Liver (tissue), 3 donors: ENCODE measurements around the gene MMP28.

Source experiments
- FOXA1 ChIP-seq: IDR thresholded peaks from 2 replicates; pipeline ENCODE4 v1.6.1; 2016; ENCODE audit warnings: antibody characterized with exemption
- GABPA ChIP-seq, 2 donors: IDR thresholded peaks in 1 of 2; conservative IDR thresholded peaks in 1 of 2; 2 replicates each; pipeline ENCODE4 v1.6.1; 2016; ENCODE audit warnings: antibody characterized with exemption in 2 of 2, mild to moderate bottlenecking in 1 of 2, moderate library complexity in 1 of 2
- RXRA ChIP-seq, 2 donors: IDR thresholded peaks; 2 replicates each; pipeline ENCODE4 v1.6.1; 2017 to 2018; ENCODE audit warnings: antibody characterized with exemption in 2 of 2, mild to moderate bottlenecking in 1 of 2
- SP1 ChIP-seq: IDR thresholded peaks from 2 replicates; pipeline ENCODE4 v1.6.1; 2018; ENCODE audit warnings: antibody characterized with exemption, mild to moderate bottlenecking
- TAF1 ChIP-seq: conservative IDR thresholded peaks from 2 replicates; pipeline ENCODE4 v1.6.1; 2016; ENCODE audit warnings: antibody characterized with exemption, mild to moderate bottlenecking
- YY1 ChIP-seq: IDR thresholded peaks from 2 replicates; pipeline ENCODE4 v1.6.1; 2016; ENCODE audit warnings: antibody characterized with exemption, mild to moderate bottlenecking
- TF ChIP-seq, protein P1 (sequence below): IDR thresholded peaks from 2 replicates; pipeline ENCODE4 v1.6.1; 2016; ENCODE audit warnings: antibody characterized with exemption
- TF ChIP-seq, protein P2 (sequence below): fragments of 150-350 bp; IDR thresholded peaks from 2 replicates; pipeline ENCODE4 v1.5.1; 2017; ENCODE audit warnings: improper control_type of control experiment, low read depth, low read length; ENCODE audit not compliant: missing input control
- TF ChIP-seq, protein P3 (sequence below): IDR thresholded peaks from 2 replicates; pipeline ENCODE4 v1.6.1; 2016; ENCODE audit warnings: antibody characterized with exemption
- TF ChIP-seq, protein P4 (sequence below): IDR thresholded peaks from 2 replicates; pipeline ENCODE4 v1.6.1; 2016; ENCODE audit warnings: antibody characterized with exemption, mild to moderate bottlenecking
- donor health status: healthy.
- donor health status: healthy.

DNA sequence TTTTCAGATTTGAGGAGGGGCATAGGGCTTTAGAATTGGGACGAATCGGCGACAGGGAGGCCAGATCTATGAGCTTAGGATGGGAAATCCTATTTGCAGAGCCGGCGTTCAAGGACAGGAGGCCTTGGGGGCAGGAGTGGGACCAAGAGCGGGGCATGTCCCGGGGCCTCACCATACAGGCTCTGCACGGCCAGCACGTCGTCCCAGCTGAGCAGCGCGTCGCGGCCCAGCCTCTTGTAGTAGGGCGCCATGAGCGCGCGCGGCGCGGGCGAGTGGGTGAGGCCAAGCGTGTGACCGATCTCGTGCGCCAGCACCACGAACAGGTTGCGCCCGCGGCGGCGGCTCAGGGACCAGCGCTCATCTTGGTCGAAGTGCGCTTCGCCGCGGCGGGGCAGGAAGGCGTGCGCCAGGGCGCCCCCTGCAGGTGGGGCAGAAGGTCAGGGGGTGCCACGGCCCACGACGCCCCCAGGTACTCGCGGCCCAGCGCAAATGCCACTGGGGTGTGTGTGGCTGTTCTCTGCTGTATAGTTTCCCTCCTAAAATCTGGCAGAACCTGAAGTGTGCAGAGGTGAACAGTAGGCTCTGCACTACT lies 25.4 kb downstream of the MMP28 start:
- TF ChIP-seq, protein P1, sequence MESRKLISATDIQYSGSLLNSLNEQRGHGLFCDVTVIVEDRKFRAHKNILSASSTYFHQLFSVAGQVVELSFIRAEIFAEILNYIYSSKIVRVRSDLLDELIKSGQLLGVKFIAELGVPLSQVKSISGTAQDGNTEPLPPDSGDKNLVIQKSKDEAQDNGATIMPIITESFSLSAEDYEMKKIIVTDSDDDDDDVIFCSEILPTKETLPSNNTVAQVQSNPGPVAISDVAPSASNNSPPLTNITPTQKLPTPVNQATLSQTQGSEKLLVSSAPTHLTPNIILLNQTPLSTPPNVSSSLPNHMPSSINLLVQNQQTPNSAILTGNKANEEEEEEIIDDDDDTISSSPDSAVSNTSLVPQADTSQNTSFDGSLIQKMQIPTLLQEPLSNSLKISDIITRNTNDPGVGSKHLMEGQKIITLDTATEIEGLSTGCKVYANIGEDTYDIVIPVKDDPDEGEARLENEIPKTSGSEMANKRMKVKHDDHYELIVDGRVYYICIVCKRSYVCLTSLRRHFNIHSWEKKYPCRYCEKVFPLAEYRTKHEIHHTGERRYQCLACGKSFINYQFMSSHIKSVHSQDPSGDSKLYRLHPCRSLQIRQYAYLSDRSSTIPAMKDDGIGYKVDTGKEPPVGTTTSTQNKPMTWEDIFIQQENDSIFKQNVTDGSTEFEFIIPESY, result no peak
- TF ChIP-seq, protein P2, sequence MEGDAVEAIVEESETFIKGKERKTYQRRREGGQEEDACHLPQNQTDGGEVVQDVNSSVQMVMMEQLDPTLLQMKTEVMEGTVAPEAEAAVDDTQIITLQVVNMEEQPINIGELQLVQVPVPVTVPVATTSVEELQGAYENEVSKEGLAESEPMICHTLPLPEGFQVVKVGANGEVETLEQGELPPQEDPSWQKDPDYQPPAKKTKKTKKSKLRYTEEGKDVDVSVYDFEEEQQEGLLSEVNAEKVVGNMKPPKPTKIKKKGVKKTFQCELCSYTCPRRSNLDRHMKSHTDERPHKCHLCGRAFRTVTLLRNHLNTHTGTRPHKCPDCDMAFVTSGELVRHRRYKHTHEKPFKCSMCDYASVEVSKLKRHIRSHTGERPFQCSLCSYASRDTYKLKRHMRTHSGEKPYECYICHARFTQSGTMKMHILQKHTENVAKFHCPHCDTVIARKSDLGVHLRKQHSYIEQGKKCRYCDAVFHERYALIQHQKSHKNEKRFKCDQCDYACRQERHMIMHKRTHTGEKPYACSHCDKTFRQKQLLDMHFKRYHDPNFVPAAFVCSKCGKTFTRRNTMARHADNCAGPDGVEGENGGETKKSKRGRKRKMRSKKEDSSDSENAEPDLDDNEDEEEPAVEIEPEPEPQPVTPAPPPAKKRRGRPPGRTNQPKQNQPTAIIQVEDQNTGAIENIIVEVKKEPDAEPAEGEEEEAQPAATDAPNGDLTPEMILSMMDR, result no peak
- TF ChIP-seq TAF1, result no peak
- TF ChIP-seq, protein P3, sequence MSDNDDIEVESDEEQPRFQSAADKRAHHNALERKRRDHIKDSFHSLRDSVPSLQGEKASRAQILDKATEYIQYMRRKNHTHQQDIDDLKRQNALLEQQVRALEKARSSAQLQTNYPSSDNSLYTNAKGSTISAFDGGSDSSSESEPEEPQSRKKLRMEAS, result no peak
- no peak for TF ChIP-seq GABPA (IDR thresholded peaks at IDR 0.05 in 1 of 2, conservative IDR thresholded peaks at IDR 0.05 in 1 of 2)
- TF ChIP-seq FOXA1, result no peak
- no peak for TF ChIP-seq YY1
- TF ChIP-seq, protein P4, sequence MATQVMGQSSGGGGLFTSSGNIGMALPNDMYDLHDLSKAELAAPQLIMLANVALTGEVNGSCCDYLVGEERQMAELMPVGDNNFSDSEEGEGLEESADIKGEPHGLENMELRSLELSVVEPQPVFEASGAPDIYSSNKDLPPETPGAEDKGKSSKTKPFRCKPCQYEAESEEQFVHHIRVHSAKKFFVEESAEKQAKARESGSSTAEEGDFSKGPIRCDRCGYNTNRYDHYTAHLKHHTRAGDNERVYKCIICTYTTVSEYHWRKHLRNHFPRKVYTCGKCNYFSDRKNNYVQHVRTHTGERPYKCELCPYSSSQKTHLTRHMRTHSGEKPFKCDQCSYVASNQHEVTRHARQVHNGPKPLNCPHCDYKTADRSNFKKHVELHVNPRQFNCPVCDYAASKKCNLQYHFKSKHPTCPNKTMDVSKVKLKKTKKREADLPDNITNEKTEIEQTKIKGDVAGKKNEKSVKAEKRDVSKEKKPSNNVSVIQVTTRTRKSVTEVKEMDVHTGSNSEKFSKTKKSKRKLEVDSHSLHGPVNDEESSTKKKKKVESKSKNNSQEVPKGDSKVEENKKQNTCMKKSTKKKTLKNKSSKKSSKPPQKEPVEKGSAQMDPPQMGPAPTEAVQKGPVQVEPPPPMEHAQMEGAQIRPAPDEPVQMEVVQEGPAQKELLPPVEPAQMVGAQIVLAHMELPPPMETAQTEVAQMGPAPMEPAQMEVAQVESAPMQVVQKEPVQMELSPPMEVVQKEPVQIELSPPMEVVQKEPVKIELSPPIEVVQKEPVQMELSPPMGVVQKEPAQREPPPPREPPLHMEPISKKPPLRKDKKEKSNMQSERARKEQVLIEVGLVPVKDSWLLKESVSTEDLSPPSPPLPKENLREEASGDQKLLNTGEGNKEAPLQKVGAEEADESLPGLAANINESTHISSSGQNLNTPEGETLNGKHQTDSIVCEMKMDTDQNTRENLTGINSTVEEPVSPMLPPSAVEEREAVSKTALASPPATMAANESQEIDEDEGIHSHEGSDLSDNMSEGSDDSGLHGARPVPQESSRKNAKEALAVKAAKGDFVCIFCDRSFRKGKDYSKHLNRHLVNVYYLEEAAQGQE, result no peak
- no peak for TF ChIP-seq SP1
- no peak for TF ChIP-seq RXRA (IDR thresholded peaks at IDR 0.05)
